C4-2B (cell line): ENCODE results near the gene HLCS.

ENCODE experiments used
- ZFX ChIP-seq: fragments of 450-650 bp; IDR thresholded peaks from 2 replicates; pipeline ENCODE4 v1.6.1; 2017
- TF ChIP-seq, protein P1 (sequence below): fragments of 450-650 bp; conservative IDR thresholded peaks from 2 replicates; pipeline ENCODE4 v1.5.1; 2017; ENCODE audit warnings: mild to moderate bottlenecking

GRCh38 chr21:36845070-36845469 is 121.4 kb downstream of the HLCS start:
- TF ChIP-seq, protein P1, sequence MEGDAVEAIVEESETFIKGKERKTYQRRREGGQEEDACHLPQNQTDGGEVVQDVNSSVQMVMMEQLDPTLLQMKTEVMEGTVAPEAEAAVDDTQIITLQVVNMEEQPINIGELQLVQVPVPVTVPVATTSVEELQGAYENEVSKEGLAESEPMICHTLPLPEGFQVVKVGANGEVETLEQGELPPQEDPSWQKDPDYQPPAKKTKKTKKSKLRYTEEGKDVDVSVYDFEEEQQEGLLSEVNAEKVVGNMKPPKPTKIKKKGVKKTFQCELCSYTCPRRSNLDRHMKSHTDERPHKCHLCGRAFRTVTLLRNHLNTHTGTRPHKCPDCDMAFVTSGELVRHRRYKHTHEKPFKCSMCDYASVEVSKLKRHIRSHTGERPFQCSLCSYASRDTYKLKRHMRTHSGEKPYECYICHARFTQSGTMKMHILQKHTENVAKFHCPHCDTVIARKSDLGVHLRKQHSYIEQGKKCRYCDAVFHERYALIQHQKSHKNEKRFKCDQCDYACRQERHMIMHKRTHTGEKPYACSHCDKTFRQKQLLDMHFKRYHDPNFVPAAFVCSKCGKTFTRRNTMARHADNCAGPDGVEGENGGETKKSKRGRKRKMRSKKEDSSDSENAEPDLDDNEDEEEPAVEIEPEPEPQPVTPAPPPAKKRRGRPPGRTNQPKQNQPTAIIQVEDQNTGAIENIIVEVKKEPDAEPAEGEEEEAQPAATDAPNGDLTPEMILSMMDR, result no peak
- TF ChIP-seq ZFX, result no peak
